GM10266 (cell line): Measurements from ENCODE around the gene LRMDA.

Source experiments
- DNase-seq: peaks from one replicate; pipeline ENCODE4 v3.0.0; 2012; ENCODE audit errors: extremely low spot score
- CTCF ChIP-seq: IDR thresholded peaks from 2 replicates; pipeline ENCODE4 v1.5.1; 2012; ENCODE audit warnings: mild to moderate bottlenecking, low read depth; ENCODE audit not compliant: control insufficient read depth, insufficient read depth; ENCODE audit errors: missing control alignments

LRMDA gene

GRCh38 chr10:76026905-76027304, 595.5 kb downstream of the LRMDA start:
- no peak for TF ChIP-seq CTCF
- no peak for DNase-seq

GRCh38 chr10:76029782-76030181, 598.4 kb downstream of the LRMDA start:
- no peak for TF ChIP-seq CTCF
- no peak for DNase-seq

- DNase-seq: no peak
- no peak for TF ChIP-seq CTCF
These were observed 599.7 kb downstream of the LRMDA start for GRCh38 chr10:76031099-76031498.

- TF ChIP-seq CTCF: no peak
- DNase-seq: no peak
These were observed 600.6 kb downstream of the LRMDA start for GRCh38 chr10:76031769-76032699.

- no peak for TF ChIP-seq CTCF
- no peak for DNase-seq
These were observed 601.2 kb downstream of the LRMDA start for GRCh38 chr10:76032700-76033039.

- no peak for TF ChIP-seq CTCF
- no peak for DNase-seq
These were observed 602.2 kb downstream of the LRMDA start for GRCh38 chr10:76033457-76034196.
